Nucleus accumbens (tissue), 56 donors: Measurements from ENCODE around the gene EIF4G3.
"Not testable (repeated sequence)": the region's sequence is repeated elsewhere in the genome, so short reads cannot be mapped to it uniquely, and the experiment has no call there.

Experiments used
- DNase-seq, 56 donors: peaks; one replicate each; lab custom pipeline; 2025; lab: John Stamatoyannopoulos, UW

EIF4G3 gene

GRCh38 chr1:21188235-21188634 is 11.5 kb upstream of the EIF4G3 start:
- DNase-seq, result no peak

DNA sequence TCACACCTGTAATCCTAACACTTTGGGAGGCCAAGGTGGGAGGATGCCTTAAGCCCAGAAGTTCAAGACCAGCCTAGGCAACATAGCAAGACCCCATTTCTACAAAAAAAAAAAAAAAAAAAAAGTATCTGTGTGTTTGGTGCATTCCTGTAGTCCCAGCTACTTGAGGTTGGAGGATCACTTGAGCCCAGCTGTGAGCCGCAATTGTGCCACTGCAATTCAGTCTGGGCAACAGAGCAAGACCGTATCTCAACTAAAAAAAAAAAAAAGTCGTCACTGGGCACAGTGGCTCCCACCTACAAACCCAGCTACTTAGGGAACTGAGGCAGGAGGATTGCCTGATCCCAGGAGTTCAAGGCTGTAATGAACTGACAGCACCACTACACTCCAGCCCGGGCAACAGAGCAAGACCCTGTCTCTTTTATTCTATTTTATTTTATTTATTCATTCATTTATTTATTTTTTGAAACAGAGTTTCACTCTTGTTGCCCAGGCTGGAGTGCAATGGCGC is 8.6 kb upstream of the EIF4G3 start:
- DNase-seq, result no peak

DNA sequence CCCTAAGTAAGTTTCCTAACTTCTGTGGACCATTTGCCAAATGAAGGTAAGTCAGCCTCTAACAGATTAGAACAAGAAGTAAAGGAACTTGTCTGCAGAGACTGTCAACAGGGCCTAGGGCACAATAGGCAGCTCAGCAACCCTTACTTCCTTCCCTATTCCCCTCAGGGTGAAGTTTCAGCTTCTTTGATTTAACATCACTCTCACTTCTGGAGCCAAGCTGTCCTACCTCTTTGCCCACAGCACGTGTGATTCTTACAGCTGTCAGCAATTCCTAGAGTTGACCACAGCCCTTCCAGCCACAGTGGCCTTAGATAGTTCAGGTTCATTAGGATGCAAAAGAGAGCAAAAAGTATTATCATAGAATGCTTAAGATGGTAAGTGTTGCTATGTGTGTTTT is 7.6 kb upstream of the EIF4G3 start:
- DNase-seq, result no peak

- DNase-seq, result no peak
Observed at GRCh38 chr1:21182181-21182731, 5.6 kb upstream of the EIF4G3 start.

DNA sequence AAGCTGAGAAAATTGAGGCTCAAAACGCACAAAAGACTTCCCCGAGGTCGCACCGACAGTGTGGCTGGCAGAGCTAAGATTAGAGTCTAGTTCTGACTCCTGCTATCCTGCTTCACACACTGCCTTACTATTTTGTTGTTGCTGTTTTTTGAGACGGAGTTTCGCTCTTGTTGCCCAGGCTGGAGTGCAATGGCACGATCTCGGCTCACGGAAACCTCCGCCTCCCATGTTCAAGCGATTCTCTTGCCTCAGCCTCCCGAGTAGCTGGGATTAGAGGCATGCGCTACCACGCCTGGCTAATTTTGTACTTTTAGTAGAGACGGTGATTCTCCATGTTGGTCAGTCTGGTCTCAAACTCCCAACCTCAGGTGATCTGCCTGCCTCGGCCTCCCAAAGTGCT is 1.6 kb upstream of the EIF4G3 start:
- not testable (repeated sequence) for DNase-seq

GRCh38 chr1:21175670-21176581 is 771 bp downstream of the EIF4G3 start:
- peak in 38 of 56 donors; percentile 15 to 81 (median 65) for DNase-seq

DNA sequence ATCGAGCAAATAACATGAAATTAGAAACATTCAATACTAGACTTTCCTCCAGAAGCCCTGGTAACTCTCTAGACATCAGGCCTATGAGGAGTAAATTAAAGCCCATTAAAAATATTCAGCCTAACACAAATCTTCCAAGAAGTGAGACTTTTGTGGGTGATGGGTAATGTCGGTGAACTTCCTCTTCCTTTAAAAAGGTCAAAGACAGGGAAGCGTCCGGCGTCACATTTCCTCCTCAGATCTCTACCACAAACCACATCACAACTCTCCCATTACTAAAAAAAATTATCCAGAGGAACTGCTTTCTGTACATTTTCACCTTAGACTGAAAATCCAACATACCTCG is 1.4 kb downstream of the EIF4G3 start:
- peak in 11 of 56 donors; percentile 3 to 64 (median 24) for DNase-seq

GRCh38 chr1:21174654-21175323 is 1.9 kb downstream of the EIF4G3 start:
- DNase-seq, result no peak

GRCh38 chr1:21174230-21174629 is 2.5 kb downstream of the EIF4G3 start:
- DNase-seq, result no peak

DNA sequence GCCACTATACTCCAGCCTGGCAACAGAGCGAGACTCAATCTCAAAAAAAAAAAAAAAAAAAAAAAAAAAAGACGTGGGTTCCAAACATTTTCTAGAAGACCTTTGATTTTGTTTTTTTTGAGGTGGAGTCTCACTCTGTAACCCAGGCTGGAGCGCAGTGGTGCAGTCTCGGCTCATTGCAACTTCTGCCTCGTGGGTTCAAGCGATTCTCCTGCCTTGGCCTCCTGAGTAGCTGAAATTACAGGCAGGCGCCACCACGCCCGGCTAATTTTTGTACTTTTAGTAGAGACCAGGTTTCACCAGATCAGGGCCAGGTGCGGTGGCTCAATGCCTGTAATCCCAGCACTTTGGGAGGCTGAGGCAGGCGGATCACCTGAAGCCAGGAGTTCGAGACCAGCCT is 3.6 kb downstream of the EIF4G3 start:
- not testable (repeated sequence) for DNase-seq

DNA sequence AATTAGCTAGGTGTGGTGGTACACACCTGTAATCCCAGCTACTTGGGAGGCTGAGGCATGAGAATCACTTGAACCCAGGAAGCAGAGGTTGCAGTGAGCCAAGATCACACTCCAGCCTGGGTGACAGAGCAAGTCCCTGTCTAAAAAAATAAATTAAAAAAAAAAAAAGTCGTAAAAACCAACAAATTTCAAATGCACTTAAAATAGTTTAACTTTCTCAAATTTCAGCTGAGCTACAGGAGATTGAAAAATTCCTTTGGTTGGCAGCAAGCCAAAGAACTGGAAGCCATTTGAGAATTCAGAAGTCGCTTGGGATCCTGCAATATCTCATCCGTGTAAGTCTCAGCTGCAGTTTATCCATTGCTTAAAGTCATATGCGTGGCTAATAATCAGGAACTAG is 5.9 kb downstream of the EIF4G3 start:
- not testable (repeated sequence) for DNase-seq

DNA sequence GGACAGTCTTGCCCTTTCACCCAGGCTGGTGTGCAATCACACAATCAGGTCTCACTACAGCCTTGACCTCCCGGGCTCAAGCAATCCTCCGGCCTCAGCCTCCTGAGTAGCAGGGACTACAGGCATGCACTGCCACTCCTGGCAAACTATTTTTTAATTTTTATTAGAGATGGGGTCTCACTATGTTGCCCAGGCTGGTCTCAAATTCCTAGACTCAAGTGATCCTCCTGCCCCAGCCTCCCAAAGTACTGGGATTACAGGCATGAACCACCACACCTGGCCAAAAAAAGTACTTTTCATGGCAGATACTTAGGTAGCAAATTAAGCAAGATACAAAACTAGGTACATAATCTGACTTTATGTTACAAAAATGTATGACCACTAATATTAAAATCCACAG is 8.3 kb downstream of the EIF4G3 start:
- DNase-seq, result no peak

DNA sequence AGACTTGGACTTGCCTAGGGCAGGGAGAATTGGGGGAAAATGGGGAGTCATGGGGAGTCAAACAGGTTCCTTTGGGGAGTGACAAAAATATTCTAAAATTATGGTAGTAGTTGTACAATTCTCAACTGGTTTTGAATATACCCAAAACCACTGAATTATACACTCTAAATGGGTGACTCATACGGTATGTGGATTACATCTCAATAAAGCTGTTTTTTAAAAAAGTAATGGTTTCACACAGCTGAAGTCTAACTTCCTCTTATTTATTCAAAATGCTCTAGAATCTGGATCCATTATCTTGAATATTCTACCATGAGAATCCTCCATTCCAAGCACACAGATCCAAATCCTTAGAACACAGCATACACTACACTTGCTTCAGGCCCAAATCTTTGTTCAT is 11.1 kb downstream of the EIF4G3 start:
- no peak for DNase-seq

DNA sequence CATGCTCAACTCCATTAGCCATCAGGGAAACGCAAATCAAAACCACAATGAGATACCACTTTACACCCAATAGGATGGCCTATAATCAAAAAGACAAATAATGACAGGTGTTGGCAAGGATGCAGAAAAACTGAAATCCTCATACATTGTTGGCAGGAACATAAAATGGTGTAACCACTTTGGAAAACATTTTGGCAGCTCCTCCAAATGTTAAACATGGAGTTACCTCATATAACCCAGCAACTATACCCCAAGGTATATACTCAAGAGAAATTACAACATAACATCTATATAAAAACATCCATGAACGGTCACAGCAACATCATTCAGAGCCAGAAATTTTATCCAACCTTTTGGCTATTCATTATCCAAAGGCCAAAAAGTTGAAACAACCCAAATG is 11.6 kb downstream of the EIF4G3 start:
- DNase-seq, result no peak

DNA sequence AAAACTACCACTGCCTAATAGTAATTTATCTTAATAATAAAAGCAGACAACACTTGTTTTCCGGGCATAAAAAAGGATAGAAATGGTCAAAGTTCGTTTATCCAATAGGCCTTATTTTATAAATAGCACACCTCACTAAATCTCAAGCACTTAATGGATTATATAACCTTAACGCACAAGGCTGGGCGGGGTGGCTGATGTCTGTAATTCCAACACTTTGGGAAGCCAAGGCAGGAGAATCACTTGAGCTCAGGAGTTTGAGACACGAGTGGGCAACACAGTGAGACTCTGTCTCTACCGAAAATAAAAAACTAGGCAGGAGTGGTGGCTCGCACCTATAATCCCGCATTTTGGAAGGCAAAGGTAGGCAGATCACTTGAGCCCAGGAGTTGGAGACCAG is 12.4 kb downstream of the EIF4G3 start:
- no peak for DNase-seq

- no peak for DNase-seq
Observed at GRCh38 chr1:21162740-21163464, 13.8 kb downstream of the EIF4G3 start.

DNA sequence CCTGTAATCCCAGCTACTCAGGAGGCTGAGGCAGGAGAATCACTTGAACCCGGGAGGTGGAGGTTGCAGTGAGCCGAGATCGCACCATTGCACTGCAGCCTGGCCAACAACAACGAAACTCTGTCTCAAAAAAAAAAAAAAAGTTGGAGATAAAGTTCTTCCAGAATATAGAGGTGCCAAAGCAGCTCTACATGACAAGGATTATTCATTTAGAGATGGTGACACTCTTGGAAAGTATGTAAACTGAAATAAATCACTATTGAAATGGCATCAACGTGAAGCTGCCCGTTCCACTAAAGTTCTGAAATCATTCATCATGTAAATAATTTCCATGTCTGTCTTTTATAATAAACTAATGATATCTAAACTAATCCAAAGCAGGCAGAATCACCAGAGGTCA is 14.9 kb downstream of the EIF4G3 start:
- DNase-seq, result no peak

DNA sequence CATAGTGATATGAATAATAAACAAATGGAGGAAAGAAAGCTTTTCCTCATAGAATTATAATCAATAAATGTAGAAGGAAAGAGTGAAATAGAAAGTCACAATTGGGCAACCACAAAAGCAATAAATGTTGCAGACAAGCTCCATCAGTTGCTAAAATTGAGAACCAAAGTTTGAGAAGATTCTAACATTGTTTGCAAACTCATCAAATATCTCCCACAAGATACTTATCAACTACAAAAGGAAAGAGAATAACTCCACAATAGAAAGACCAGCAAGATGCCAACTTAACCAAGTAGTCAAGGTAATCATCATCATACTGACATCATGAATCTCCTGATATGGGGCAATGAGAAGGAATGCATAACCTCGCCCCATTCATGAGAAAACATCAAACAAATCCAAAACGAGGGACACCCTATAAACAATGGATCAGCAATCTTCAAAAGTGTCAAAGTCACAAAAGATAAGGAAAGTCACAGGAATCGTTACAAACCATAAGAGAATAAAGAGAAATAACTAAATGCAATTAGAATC is 16.4 kb downstream of the EIF4G3 start:
- DNase-seq, result no peak

GRCh38 chr1:21157868-21158267 is 18.8 kb downstream of the EIF4G3 start:
- no peak for DNase-seq

DNA sequence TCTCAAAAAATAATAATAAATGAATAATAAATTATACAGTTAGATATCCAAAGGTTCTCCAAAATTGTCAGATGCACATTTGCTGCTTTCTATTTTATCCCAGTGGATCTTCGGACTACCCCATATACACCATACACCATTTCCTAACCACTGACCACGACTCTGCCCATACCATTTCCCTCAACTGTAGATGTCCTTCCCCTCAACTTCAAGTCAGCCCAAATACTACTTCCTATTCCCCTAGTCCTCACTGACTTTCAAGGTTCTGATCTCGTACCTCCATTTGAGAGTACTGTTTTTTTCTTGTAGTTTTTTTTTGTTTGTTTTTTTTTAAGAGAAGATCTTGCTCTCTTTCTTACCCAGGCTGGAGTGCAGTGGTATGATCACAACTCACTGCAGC is 19.6 kb downstream of the EIF4G3 start:
- no peak for DNase-seq

DNA sequence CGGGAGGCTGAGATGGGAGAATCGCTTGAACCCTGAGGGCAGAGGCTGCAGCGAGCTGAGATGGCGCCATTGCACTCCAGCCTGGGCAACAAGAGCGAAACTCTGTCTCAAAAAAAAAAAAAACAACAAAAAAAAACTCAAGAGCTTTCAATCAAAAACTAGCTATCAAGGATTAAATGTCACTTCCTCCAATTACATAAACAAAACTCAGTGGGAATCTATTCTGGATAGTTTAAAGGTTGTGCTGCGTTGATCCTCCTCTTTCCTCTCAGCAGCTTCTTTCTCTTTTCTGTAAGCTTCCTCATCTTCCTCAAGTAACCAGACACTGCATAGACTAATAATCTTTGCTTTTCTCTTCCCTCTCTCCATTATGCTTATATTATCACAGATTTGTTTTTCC is 20.7 kb downstream of the EIF4G3 start:
- DNase-seq, result no peak
